ENCODE measurements around the gene COMMD8.

DNA sequence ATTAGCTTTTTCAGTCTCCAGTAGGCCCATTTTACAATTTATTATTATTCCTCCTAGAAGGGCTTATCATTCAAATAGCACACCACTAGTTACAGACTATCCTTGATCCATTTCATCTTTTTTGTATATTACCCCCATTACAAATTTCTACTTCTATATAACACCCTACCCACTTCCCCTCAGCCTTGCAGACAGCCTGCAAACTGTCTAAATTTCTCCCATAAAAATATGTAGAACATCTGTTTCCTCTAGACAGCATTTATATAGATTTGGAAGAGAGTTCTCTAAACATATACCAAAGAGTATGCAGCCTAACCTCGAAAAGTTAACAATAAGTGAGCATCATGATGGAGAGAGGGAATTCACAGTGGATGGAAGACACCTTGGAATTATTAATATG lies 30.8 kb downstream of the COMMD8 start:
- TF ChIP-seq, protein P1, sequence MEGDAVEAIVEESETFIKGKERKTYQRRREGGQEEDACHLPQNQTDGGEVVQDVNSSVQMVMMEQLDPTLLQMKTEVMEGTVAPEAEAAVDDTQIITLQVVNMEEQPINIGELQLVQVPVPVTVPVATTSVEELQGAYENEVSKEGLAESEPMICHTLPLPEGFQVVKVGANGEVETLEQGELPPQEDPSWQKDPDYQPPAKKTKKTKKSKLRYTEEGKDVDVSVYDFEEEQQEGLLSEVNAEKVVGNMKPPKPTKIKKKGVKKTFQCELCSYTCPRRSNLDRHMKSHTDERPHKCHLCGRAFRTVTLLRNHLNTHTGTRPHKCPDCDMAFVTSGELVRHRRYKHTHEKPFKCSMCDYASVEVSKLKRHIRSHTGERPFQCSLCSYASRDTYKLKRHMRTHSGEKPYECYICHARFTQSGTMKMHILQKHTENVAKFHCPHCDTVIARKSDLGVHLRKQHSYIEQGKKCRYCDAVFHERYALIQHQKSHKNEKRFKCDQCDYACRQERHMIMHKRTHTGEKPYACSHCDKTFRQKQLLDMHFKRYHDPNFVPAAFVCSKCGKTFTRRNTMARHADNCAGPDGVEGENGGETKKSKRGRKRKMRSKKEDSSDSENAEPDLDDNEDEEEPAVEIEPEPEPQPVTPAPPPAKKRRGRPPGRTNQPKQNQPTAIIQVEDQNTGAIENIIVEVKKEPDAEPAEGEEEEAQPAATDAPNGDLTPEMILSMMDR (IDR thresholded peaks at IDR 0.05), result no peak
- no peak for TF ChIP-seq POLR2A (IDR thresholded peaks at IDR 0.05)

Data from esophagus squamous epithelium (tissue), 4 donors.